HFFc6 (cell line): ENCODE measurements around the gene TBCE. TPM values are rescaled to one million over a fixed set of nuclear protein-coding genes. Genes with fewer than 3 reads are reported as not detected.

Source experiments
- DNase-seq: peaks from one replicate; pipeline ENCODE4 v3.0.0-alpha.2; 2018
- H3K27ac Mint-ChIP-seq: 2 replicates; pipeline ENCODE4 v1.8.0; 2020; ENCODE audit warnings: mild to moderate bottlenecking, mixed read lengths
- H3K27me3 Mint-ChIP-seq: 2 replicates; pipeline ENCODE4 v1.8.0; 2021; ENCODE audit warnings: mild to moderate bottlenecking, moderate library complexity, mixed read lengths; ENCODE audit not compliant: insufficient read depth
- H3K36me3 Mint-ChIP-seq: 2 replicates; pipeline ENCODE4 v1.8.0; 2021; ENCODE audit warnings: low read depth, mixed read lengths
- H3K4me1 Mint-ChIP-seq: 2 replicates; pipeline ENCODE4 v1.8.0; 2020; ENCODE audit warnings: low read depth, mixed read lengths
- H3K4me3 Mint-ChIP-seq: 2 replicates; pipeline ENCODE4 v1.8.0; 2020; ENCODE audit warnings: mild to moderate bottlenecking, moderate library complexity, mixed read lengths
- H3K9me3 Mint-ChIP-seq: 2 replicates; pipeline ENCODE4 v1.8.0; 2020; ENCODE audit warnings: mild to moderate bottlenecking, mixed read lengths
- CTCF ChIP-seq: fragments of 200-600 bp; sonication (generic); IDR thresholded peaks from 2 replicates; pipeline ENCODE4 v1.5.0; 2021; ENCODE audit warnings: antibody characterized with exemption, mild to moderate bottlenecking
- long read RNA-seq: library from polyadenylated mRNA; unstranded; transcript quantifications from one replicate; pipeline ENCODE4 v2.0.0, GENCODE V29; 2019
- total RNA-seq, 6 experiments: library from RNA; stranded (reverse); fragmentation: NEBNext Ultra II Directional; extraction: Animal tissue kit (Norgen Biotek cat#: 25700); gene quantifications; 2 replicates in 1 of 6; 3 replicates in 5 of 6; pipeline ENCODE4 v1.2.3, GENCODE V29; 2021

Gene TBCE
- total RNA-seq, result 10 to 100 TPM; 20.0 to 29.4 (median 26.0) TPM
- long read RNA-seq, full-length matches to known transcripts, result 15 of 32 reads
- long read RNA-seq, partial matches to known transcripts, result 4 of 32 reads
- long read RNA-seq, other reads (novel, unspliced or antisense), result 13 of 32 reads

GRCh38 chr1:235367000-235367908 lies at the start of gene TBCE:
Gene TBCE (plus strand): TSS chr1:235367427. CDS start chr1:235380050, 12,623 bp downstream.
- Mint-ChIP-seq H3K36me3 (peaks cover 20% of the 10 kb centered on the region), H3K4me1 (peaks cover 38% of the 10 kb centered on the region), H3K4me3 (peak within 1 kb of the TSS; percentile 96), H3K27me3 (peaks cover 2% of the 10 kb centered on the region), H3K9me3 (no peaks in the 10 kb centered on the region), H3K27ac (peak within 1 kb of the TSS; percentile 89)
- peak; percentile 98 for DNase-seq
- TF ChIP-seq CTCF, result peak; percentile 35

GRCh38 chr1:235319255-235319654 lies 48.0 kb upstream of the TBCE start:
- no peak overlapping the region for H3K27ac Mint-ChIP-seq
- no peak for DNase-seq
- no peak overlapping the region for H3K4me3 Mint-ChIP-seq
- no peaks in the 10 kb centered on the region; the same call in none of the 2 replicates for H3K27me3 Mint-ChIP-seq
- no peaks in the 10 kb centered on the region for H3K9me3 Mint-ChIP-seq
- TF ChIP-seq CTCF, result no peak
- H3K4me1 Mint-ChIP-seq, result peaks cover 44% of the 10 kb centered on the region
- peaks cover 27% of the 10 kb centered on the region for H3K36me3 Mint-ChIP-seq

- Mint-ChIP-seq H3K4me3 (no peak overlapping the region), H3K4me1 (peaks cover 50% of the 10 kb centered on the region), H3K27ac (no peak overlapping the region; the same call in 1 of the 2 replicates), H3K27me3 (no peaks in the 10 kb centered on the region; the same call in none of the 2 replicates), H3K9me3 (no peaks in the 10 kb centered on the region), H3K36me3 (peaks cover 27% of the 10 kb centered on the region)
- TF ChIP-seq CTCF, result no peak
- DNase-seq, result no peak
These were observed 46.6 kb upstream of the TBCE start for GRCh38 chr1:235320521-235321179.

- H3K27ac Mint-ChIP-seq, result peak overlapping the region; percentile 54; the same call in 1 of the 2 replicates
- peak overlapping the region; percentile 54; the same call in 1 of the 2 replicates for H3K4me3 Mint-ChIP-seq
- H3K27me3 Mint-ChIP-seq, result no peaks in the 10 kb centered on the region; the same call in 1 of the 2 replicates
- DNase-seq, result no peak
- no peak for TF ChIP-seq CTCF
- peaks cover 30% of the 10 kb centered on the region for H3K36me3 Mint-ChIP-seq
- H3K9me3 Mint-ChIP-seq, result no peaks in the 10 kb centered on the region
- peaks cover 42% of the 10 kb centered on the region for H3K4me1 Mint-ChIP-seq
These were observed 42.9 kb upstream of the TBCE start for GRCh38 chr1:235324296-235324695.

GRCh38 chr1:235325139-235325538 lies 42.1 kb upstream of the TBCE start:
- Mint-ChIP-seq H3K9me3 (no peaks in the 10 kb centered on the region), H3K36me3 (peaks cover 25% of the 10 kb centered on the region), H3K4me1 (peaks cover 40% of the 10 kb centered on the region), H3K4me3 (peak overlapping the region; percentile 97; the same call in 1 of the 2 replicates), H3K27ac (peak overlapping the region; percentile 12; the same call in 1 of the 2 replicates), H3K27me3 (peaks cover 2% of the 10 kb centered on the region; the same call in 1 of the 2 replicates)
- DNase-seq, result no peak
- no peak for TF ChIP-seq CTCF
